OCI-LY7 (cell line): Measurements from ENCODE around the gene DOHH. TPM values are rescaled to one million over a fixed set of nuclear protein-coding genes. Genes with fewer than 3 reads are reported as not detected.

ENCODE experiments used
- BruUV-seq: library from RNA; stranded (reverse); fragments of 400-500 nt; replicated peaks from 2 replicates; lab custom pipeline; 2021; lab: Mats Ljungman, UMichigan
- CTCF ChIA-PET: fragments of 300-600 bp; sonication (Branson Sonifier 250); formaldehyde crosslinking; loops from one replicate; lab custom pipeline; 2022; ENCODE audit warnings: antibody characterized with exemption; ENCODE audit not compliant: unreplicated experiment; lab: Charles Lee
- POLR2A ChIA-PET: fragments of 300-600 bp; sonication (Branson Sonifier 250); formaldehyde crosslinking; loops from one replicate; lab custom pipeline; 2022; ENCODE audit warnings: antibody characterized with exemption; lab: Charles Lee
- DNase-seq: peaks from one replicate; pipeline ENCODE4 v3.0.0-alpha.2; 2015; ENCODE audit warnings: low spot score
- H2AFZ ChIP-seq: fragments of 200-600 bp; sonication (generic), shearing (Covaris generic); 2 replicates; pipeline ENCODE4 v1.6.1; 2014; ENCODE audit warnings: mild to moderate bottlenecking, antibody characterized with exemption, low read length, moderate library complexity
- H3K27ac ChIP-seq: fragments of 200-600 bp; sonication (generic); 2 replicates; pipeline ENCODE4 v1.5.1; 2014; ENCODE audit warnings: mixed run types, low read depth, mild to moderate bottlenecking, moderate library complexity, low read length, inconsistent platforms; ENCODE audit not compliant: poor library complexity, severe bottlenecking
- H3K36me3 ChIP-seq: fragments of 200-600 bp; sonication (generic); 2 replicates; pipeline ENCODE4 v1.6.1; 2014; ENCODE audit warnings: mild to moderate bottlenecking, antibody characterized with exemption, low read length, moderate library complexity, mixed read lengths; ENCODE audit not compliant: insufficient read depth
- H3K4me1 ChIP-seq: fragments of 200-600 bp; sonication (generic); 2 replicates; pipeline ENCODE4 v1.5.1; 2014; ENCODE audit warnings: mild to moderate bottlenecking, low read length; ENCODE audit not compliant: insufficient read depth, poor library complexity, severe bottlenecking
- H3K4me2 ChIP-seq: fragments of 200-600 bp; sonication (generic); 2 replicates; pipeline ENCODE4 v1.6.1; 2014; ENCODE audit warnings: mild to moderate bottlenecking, low read length
- H3K4me3 ChIP-seq: fragments of 200-600 bp; sonication (generic); 2 replicates; pipeline ENCODE4 v1.5.1; 2014; ENCODE audit warnings: mild to moderate bottlenecking, low read depth, low read length; ENCODE audit not compliant: poor library complexity, severe bottlenecking
- H3K79me2 ChIP-seq: fragments of 200-600 bp; sonication (generic); 2 replicates; pipeline ENCODE4 v1.6.1; 2016; ENCODE audit warnings: low read depth, mild to moderate bottlenecking, low read length, moderate library complexity, mixed read lengths; ENCODE audit not compliant: insufficient read depth
- H3K9me2 ChIP-seq: fragments of 200-600 bp; sonication (generic); 2 replicates; pipeline ENCODE4 v1.6.1; 2016; ENCODE audit warnings: mild to moderate bottlenecking, low read length, mixed read lengths; ENCODE audit not compliant: insufficient read depth
- H3K9me3 ChIP-seq: fragments of 200-600 bp; sonication (generic); 2 replicates; pipeline ENCODE4 v1.6.1; 2014; ENCODE audit warnings: mild to moderate bottlenecking, mixed run types, low read length, mixed read lengths
- H4K20me1 ChIP-seq: fragments of 200-600 bp; sonication (generic); 2 replicates; pipeline ENCODE4 v1.6.1; 2014; ENCODE audit warnings: mild to moderate bottlenecking, antibody characterized with exemption, low read length, moderate library complexity, mixed read lengths; ENCODE audit not compliant: insufficient read depth
- CTCF ChIP-seq: fragments of 200-600 bp; sonication (generic); conservative IDR thresholded peaks from 2 replicates; pipeline ENCODE4 v1.5.1; 2014; ENCODE audit warnings: mild to moderate bottlenecking, antibody characterized with exemption, low read length, moderate library complexity, mixed read lengths
- EZH2phosphoT487 ChIP-seq: fragments of 200-600 bp; sonication (generic); IDR thresholded peaks from 2 replicates; pipeline ENCODE4 v1.6.1; 2018; ENCODE audit warnings: low read depth, borderline replicate concordance, mild to moderate bottlenecking, mixed run types, antibody characterized with exemption, low read length, moderate library complexity, mixed read lengths
- intact Hi-C: fragments of 100-400 bp; cut with micrococcal nuclease; formaldehyde crosslinking; loops from one replicate; pipeline ENCODE4 v1.10.0; 2022; ENCODE audit not compliant: unreplicated experiment
- total RNA-seq, 2 experiments: library from RNA; depleted of rRNA in 1 of 2; stranded (reverse); fragments of >200 nt in 1 of 2; shearing (Covaris generic) in 1 of 2; gene quantifications; 2 replicates each; pipeline ENCODE4 v1.2.3, GENCODE V29; 2014 to 2022

DOHH gene
- total RNA-seq, 2 experiments from 2014 or later = 11.3 to 13.1 TPM

- Histone ChIP-seq H3K79me2 (peaks cover 4% of the 10 kb centered on the region; the same call in 1 of the 2 replicates), H3K4me3 (no peak overlapping the region), H3K4me1 (peaks cover 16% of the 10 kb centered on the region), H3K36me3 (peaks cover 39% of the 10 kb centered on the region), H3K9me2 (no peaks in the 10 kb centered on the region), H4K20me1 (no peaks in the 10 kb centered on the region), H3K9me3 (no peaks in the 10 kb centered on the region), H2AFZ (no peak overlapping the region), H3K4me2 (no peak overlapping the region), H3K27ac (no peak overlapping the region)
- DNase-seq = no peak
- ChIA-PET CTCF (no interaction called here), POLR2A (interaction anchor here (1.1 to 1.6 kb wide), 2 partner anchors 14 to 39 kb away, joined by 4 to 5 read pairs; no protein-coding TSS in a partner anchor)
- no TSS peak for BruUV-seq
- intact Hi-C loops = no loop called here
- TF ChIP-seq EZH2phosphoT487 (no peak), CTCF (no peak)
Measured at GRCh38 chr19:3518255-3518654, 17.8 kb upstream of the DOHH start.

- Histone ChIP-seq H3K79me2 (peaks cover 4% of the 10 kb centered on the region; the same call in 1 of the 2 replicates), H3K9me2 (no peaks in the 10 kb centered on the region), H2AFZ (no peak overlapping the region), H3K36me3 (peaks cover 34% of the 10 kb centered on the region; the same call in 1 of the 2 replicates), H3K4me3 (no peak overlapping the region), H3K4me2 (no peak overlapping the region), H4K20me1 (no peaks in the 10 kb centered on the region), H3K4me1 (peaks cover 16% of the 10 kb centered on the region), H3K27ac (no peak overlapping the region), H3K9me3 (no peaks in the 10 kb centered on the region)
- TF ChIP-seq CTCF (no peak), EZH2phosphoT487 (no peak)
- ChIA-PET POLR2A (interaction anchor here (1.1 to 1.6 kb wide), 2 partner anchors 13 to 39 kb away, joined by 4 to 5 read pairs; no protein-coding TSS in a partner anchor), CTCF (no interaction called here)
- no TSS peak for BruUV-seq
- intact Hi-C loops = no loop called here
- DNase-seq = no peak
Measured at GRCh38 chr19:3517638-3518037, 17.2 kb upstream of the DOHH start.

- H3K9me2 ChIP-seq = no peaks in the 10 kb centered on the region
- peak; percentile 79 for DNase-seq
- ChIA-PET CTCF (interaction anchor here (0.9 kb wide), 1 partner anchor 37 kb away, joined by 3 read pairs; no protein-coding TSS in a partner anchor), POLR2A (interaction anchor here (1.6 kb wide), 1 partner anchor 12 kb away, joined by 5 read pairs; no protein-coding TSS in a partner anchor)
- no peaks in the 10 kb centered on the region; the same call in 1 of the 2 replicates for H4K20me1 ChIP-seq
- peak overlapping the region; percentile 43 for H3K27ac ChIP-seq
- H2AFZ ChIP-seq = no peak overlapping the region
- H3K4me1 ChIP-seq = peaks cover 16% of the 10 kb centered on the region
- intact Hi-C loops = no loop called here
- peaks cover 4% of the 10 kb centered on the region; the same call in 1 of the 2 replicates for H3K79me2 ChIP-seq
- H3K4me3 ChIP-seq = no peak overlapping the region
- H3K36me3 ChIP-seq = peaks cover 30% of the 10 kb centered on the region; the same call in 1 of the 2 replicates
- no peak for TF ChIP-seq CTCF
- TF ChIP-seq EZH2phosphoT487 = no peak
- BruUV-seq = no TSS peak
- peak overlapping the region; percentile 28; the same call in 1 of the 2 replicates for H3K4me2 ChIP-seq
- H3K9me3 ChIP-seq = no peaks in the 10 kb centered on the region
Measured at GRCh38 chr19:3516675-3517207, 16.3 kb upstream of the DOHH start.
